ENCODE data around the gene ZNF821.
"Not testable (repeated sequence)": the region's sequence is repeated elsewhere in the genome, so short reads cannot be mapped to it uniquely, and the experiment has no call there.

ZNF821 gene, protein sequence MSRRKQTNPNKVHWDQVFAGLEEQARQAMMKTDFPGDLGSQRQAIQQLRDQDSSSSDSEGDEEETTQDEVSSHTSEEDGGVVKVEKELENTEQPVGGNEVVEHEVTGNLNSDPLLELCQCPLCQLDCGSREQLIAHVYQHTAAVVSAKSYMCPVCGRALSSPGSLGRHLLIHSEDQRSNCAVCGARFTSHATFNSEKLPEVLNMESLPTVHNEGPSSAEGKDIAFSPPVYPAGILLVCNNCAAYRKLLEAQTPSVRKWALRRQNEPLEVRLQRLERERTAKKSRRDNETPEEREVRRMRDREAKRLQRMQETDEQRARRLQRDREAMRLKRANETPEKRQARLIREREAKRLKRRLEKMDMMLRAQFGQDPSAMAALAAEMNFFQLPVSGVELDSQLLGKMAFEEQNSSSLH

DNA sequence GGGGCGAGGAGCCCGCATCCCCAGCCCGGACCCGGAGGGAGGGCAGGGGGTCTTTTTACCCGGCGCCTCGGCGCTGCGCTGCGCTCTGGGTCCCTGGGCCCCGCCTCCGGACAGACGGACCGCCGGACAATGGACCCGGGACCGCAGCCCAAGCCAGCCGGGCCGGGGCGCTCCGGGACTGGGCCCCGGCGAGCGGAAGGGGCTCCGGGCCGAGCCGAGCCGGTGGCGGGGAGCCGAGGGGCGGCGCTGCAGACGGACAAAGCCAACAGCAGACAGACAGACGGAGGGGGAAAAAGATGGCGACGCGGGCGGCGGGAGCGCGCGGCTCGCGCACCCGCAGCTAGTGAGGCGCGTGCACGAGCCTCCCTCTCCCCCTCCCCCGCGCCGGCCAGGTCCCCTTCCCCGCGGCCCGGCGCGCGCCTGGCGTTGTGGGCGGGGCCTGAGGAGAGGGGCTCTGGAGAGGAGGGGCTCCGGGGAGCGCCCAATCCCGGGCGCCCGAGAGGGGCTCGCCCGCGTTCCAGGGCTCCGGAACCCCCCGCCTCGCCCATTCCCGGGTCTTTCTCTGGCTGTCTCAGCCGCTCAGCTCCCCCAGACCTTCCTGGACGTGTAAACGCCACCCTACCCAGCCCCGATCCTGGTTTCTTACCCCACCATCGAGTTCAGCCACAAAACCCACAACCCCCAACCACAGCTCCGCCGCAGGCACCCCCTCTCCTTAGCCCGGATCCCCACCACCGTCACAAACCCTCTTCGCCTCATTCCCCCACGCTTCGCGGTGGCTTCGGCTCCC, at the start of gene ZNF821:
TSS of gene ZNF821 (minus strand) at position 334 of the 790 bp plus-strand sequence. CDS start 4,236 bp downstream, outside the sequence.
- peak; percentile 76 for DNase-seq

DNA sequence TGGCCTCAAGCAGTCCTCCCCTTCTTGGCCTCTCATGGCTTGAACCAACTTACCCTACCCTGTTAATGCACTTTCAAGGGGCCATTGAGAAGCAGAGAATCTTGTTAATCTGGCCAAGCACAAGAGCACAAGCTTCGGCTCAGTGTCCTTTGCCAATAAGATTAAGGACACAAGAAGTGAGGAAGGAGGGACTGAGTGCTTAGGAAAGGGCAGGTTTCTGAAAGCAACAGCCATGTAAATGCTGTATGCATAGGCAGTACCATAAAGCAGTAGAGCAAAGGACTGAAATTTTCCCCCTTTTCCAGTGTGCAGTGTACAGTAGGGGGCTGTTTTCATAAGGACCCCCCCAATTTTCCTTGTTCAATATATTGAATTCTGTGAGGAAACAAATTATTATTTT, 49.0 kb upstream of the ZNF821 start:
- DNase-seq: no peak

DNA sequence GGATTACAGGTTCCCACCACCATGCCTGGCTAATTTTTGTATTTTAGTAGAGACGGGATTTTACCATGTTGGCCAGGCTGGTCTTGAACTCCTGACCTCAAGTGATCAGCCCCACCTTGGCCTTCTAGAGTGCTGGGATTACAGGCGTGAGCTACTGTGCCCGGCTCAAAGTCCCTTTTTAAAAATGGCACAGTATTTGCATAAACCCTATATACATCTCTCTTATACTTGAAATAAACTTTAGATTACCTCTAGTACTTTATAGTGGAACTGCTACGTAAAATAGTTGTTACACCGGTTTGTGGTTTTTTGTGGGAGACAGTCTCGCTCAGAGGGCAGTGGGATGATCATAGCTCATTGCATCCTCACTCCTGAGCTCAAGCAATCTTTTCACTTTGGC, 47.6 kb upstream of the ZNF821 start:
- DNase-seq: no peak

DNA sequence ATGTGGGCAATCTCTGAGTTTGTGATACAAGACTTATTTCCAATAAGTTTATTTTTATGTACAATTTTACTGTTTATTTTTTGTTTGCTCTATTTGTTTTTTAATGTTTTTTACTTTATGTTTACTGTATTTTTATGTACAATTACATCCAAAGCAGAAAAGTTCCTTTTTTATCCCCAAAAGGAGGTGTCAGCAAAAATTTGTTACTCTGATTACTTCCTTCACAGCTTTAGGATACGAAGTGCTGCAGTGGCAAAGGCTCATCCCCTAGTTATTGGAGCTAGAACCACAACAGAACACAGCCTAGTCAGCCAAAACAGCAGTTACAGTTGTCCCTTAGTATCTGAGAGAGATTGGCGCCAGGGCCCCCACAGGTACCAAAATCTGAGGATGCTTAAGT, 47.0 kb upstream of the ZNF821 start:
- DNase-seq: no peak

DNA sequence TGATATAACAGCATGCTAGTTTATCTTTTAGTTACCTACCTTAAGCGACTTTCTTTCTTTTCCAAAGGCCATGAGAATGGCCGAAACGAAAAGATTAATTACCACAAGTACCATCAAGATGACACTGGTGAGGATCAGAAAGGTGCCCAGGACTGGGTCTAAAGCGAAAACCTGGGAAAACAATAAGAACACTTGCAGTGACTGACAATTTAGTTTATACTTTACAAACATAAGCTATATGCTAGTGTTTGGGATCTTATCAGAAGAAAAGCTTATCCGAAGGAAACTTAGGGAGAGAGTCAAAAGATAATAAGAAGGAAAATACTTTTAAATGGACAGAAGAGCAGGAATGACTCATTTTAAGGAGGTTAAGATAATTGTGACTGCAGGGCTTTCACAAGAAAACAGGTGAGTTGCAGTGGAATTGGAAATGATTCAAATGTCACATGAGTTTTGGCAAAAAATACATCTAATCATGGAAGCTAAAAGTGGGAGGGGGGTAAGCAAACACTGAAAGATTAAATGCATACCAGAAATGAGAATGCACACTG, 46.1 kb upstream of the ZNF821 start:
- DNase-seq: no peak

DNA sequence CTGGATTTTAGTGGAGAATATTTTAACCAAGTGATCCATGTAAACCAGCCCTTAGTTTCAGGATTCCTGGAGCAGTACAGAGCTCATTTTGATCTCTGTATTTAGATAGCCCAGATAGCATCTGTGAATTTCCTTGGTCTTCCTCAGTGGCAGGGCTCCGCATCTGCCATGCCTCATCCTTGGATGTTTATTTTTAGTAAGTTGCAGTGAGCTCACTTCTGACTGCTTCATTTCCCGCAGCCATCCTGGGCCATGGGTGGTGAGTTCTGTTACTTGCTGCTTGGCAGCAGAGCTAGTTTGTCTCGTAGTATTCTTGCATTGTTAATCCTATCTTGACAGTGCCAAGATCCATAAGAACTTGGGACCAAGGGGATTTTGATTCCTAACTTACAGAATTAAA, 45.1 kb upstream of the ZNF821 start:
- DNase-seq: no peak

DNA sequence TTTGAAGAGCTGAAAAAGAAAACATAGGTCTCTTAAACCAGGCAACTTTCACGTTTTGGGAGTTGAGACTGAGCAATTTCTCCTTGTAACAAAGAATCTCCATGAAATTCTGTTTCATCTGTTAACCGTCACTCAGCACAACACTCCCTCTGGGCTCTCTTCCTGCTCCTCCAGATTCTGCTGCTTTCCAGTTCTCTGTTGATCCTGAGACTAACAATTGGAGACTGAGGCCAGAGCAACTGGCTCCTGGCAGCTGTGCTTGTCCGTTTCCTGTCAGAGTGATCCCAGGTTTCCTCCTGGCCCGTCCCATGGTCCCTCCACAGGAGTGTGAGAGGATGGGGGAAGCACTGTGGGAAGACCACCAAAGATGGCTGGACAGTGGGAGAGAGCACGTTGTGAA, 43.8 kb upstream of the ZNF821 start:
- DNase-seq: no peak

DNA sequence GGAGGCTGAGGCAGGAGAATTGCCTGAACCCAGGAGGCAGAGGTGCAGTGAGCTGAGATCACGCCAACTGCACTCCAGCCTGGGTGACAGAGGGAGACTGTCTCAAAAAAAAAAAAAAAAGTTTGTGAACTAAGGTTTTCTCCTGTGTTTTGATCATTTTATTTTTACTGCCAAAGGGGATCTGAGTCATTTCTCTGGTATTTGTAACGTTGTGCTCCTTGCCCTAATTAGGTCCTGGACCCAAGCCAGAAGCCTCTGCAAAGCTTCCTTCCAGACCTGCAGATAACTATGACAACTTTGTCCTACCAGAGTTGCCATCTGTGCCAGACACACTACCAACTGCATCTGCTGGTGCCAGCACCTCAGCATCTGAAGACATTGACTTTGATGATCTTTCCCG, 43.4 kb upstream of the ZNF821 start:
- peak; percentile 42 for DNase-seq

DNA sequence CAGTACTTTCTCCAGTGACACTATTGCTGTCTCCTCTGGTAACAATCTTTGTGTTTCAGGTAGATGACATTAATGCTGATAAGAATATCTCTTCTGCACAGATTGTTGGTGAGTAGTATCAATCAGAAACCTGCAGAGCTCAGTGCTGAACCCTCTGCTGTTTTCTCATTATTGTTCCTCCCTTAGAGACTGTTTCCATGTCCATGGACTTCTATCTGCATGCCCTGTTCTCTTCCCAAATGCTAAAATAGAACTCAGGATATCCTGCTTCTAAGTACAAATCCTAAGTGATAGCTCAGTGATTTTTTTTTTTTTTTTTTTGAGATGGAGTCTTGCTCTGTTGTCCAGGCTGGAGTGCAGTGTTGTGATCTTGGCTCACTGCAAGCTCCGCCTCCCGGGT, 40.7 kb upstream of the ZNF821 start:
- DNase-seq: no peak

DNA sequence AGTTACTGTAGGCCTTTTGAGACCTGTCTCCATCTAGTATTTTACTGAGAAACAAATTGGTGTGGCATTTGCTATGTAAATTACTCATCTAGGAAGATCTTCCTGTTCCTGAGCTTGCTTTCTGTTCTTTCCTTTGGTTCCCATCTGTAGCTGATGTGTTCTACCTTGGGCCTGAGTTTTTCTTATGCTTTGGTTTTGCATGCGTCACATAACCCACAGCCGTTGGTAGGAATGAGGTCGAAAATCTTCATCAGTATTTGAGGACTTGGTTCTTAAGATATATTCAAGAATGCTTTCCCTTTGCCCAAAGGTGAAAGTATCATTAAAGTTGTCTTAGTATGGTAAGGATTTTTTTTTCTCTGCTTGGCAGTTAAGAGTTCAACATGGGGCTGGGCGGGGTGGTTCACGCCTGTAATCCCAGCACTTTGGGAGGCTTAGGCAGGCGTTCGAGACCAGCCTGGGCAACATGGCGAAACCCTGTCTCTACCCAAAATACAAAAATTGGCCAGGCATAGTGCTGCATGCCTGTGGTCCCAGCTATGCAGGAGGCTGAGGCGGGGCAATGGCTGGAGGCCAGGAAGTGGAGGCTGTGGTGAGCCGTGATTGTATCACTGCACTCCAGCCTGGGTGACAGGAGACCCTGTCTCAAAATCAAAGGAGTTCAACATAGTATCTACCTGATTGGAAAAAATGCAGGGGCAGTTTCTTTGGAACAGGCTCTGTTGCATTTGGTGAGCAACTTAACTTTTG, 40.1 kb upstream of the ZNF821 start:
- DNase-seq: no peak

DNA sequence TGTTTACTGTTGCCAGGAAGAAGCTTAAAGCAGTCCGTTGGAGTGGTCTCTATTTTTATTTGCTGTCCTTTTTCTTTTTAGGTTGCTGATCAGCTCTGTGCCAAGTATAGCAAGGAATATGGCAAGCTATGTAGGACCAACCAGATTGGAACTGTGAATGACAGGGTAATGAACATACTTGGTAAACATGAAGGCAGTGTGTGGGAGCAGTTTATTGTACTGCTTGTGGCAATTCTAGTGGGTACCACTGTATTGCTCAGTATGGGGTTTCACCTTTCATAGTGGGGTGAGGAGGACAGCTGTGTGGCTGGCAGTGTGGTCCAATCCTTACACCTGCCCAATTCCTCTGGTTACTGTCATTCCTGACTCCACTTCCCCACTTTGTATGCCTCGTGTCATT, 36.7 kb upstream of the ZNF821 start:
- no peak for DNase-seq

DNA sequence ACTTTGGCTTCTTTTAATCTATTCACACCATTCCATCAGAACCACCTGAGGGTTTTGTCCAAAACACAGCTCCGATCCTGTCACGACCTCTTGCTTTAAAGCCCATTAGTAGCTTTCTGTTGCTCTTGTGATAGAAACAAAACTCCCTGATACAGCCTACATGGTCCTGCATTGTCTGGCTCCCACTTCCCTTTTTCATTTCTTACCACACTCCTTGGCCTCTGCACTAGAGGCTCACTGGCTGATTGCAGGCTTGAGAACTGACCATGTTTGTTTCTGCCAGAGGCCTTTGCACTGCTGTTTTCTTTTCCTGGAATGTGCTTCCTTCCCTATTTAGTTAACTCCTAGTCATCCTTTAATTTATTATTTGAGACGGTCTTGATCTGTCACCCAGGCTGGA, 35.1 kb upstream of the ZNF821 start:
- DNase-seq: no peak

DNA sequence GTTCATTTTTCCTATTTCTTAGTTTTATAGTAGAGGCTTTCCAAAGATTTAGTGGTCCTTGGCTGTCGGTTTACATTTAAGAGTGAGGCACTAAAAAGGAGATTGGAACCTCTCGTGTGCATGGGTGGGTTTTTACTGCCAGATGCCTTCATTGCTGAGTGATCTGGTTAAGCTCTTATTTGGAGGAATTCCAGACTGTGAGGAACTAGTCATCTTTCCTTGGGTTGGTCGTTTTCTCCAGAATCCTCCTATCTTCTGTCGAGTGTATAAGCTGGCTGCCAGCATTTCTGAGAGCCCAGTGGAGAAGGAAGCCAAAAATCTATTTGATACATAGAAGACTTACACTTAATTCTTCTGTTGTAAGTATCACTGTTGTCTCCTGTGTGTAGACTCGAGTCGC, 33.9 kb upstream of the ZNF821 start:
- no peak for DNase-seq

DNA sequence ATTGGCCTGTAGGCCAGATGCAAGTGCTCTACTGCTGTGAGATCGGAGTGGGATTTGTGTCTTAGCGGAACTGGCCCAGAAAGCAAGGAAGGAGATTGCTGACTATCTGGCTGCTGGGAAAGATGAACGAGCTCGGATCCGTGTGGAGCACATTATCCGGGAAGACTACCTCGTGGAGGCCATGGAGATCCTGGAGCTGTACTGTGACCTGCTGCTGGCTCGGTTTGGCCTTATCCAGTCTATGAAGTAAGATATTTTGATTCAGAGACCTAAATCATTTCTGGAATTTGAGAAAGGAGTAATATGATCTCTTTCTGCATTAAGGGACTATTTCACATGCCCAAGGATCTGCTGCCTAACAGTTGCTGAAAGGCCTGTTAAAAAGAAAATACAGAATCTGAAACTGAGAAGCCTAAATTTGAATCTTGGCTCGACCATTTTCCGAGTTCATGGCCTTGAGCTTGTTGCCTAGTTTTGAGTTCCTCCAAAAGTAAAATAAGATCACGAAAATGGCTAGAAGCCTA, 32.5 kb upstream of the ZNF821 start:
- DNase-seq: no peak

DNA sequence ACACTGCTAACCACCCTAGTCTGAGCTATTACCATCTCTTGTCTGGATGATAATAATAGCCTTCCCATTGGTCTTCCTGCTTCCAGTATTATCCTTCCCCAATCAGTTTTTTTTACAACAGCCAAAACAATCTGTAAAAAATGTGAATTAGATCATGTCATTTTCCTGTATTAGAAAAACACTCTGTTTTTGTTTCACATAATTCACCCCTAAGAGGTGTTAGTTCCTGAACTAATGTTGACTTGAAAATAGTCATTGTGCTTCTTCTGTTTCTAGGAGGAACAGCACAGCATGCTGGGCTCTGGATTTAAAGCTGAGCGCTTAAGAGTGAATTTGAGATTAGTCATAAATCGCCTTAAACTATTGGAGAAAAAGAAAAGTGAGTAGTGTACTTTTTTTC, 31.4 kb upstream of the ZNF821 start:
- DNase-seq: no peak

DNA sequence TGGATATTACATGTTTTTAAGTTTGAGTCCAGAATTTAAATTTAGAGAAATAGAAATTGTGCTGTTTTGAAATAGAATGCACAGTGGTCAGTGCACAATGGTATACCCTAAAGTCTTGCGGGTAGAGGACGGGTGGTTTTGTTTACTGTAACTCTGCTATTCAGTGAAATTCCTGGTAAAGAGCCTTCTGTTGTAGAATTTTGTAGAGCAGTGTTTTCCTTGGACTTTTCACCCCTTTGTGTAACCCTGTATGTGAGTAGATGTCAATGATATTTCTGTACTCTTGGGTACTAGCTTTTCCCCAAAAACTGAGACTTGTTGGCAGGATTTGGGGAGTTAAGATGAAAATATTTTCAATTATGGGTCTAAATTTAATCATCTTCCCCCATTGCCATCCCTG, 30.8 kb upstream of the ZNF821 start:
- no peak for DNase-seq

DNA sequence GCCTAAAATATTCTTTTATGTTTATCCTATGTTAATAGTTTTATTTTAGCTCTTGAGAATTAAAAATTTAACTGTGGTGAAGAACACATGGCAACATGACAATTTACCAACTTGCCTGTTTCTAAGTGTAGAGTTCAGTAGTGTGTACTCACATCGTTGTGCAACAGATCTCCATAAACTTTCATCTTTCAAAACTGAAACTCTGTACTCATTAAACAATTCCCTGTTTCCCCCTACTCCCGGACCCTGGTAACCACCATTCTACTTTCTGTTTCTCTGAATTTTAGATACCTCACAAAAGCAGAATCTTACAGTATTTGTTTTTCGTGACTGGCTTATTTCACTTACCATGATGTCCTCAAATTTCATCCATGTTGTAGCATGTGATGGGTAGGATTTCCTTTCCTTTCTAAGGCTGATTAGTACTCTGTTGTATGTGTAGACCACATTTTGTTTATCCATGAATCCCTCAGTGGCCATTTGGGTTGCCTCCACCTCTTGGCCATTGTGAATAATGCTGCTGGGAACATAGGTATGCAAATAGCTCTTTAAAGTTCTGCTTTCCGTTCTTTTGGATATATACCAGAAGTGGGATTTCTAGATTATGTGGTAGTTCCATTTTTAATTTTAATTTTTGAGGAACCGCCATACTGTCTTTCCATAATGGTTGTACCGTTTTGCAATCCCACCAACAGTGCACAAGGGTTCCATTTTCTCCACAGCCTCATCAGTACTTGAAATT, 28.7 kb upstream of the ZNF821 start:
- DNase-seq: no peak

DNA sequence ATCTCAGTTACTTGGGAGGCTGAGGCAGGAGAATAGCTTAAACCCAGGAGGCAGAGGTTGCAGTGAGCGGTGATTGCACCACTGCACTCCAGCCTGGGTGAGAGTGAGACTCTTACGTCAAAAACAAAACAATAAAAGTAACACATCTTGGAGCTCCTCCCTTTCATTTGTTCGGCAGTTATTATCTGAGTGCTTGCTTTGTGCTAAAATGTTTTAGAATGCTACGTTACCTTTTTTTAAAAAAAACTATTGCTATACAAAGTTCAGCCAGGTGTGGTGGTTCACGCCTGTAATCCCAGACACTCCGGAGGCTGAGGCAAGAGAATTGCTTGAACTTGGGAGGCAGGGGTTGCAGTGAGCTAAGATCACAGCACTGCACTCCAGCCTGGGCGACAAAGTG, 27.1 kb upstream of the ZNF821 start:
- DNase-seq: no peak

DNA sequence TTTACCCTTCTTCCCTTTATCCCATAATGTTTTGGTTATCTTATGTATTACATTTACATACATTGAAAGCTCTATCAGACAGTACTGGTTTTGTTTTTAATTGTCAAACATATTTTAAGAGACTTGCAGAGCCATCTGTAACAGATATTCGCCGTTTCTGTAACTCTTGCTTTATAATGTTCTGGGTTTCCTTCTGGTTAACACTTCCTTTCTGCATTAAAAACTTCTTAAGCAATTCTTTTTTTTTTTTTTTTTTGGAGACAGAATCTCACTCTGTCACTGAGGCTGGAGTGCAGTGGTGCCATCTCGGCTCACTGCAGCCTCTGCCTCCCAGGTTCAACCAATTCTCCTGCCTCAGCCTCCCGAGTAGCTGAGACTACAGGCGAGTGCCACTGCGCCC, 21.8 kb upstream of the ZNF821 start:
- DNase-seq: not testable (repeated sequence)

DNA sequence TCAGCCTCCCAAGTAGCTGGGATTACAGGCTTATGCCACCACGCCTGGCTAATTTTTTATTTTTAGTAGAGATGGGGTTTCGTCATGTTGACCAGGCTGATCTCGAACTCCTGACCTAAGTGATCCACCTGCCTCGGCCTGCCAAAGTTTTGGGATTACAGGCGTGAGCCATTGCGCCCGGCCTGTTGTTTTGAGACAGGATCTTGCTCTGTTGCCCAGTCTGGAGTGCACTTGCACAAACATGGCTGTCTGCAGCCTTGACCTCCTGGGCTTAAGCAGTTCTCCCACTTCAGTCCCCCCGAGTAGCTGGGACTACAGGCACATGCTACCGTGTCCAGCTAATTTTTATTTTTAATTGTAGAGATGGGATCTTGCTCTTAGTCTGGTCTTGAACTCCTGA, 20.3 kb upstream of the ZNF821 start:
- DNase-seq: no peak

DNA sequence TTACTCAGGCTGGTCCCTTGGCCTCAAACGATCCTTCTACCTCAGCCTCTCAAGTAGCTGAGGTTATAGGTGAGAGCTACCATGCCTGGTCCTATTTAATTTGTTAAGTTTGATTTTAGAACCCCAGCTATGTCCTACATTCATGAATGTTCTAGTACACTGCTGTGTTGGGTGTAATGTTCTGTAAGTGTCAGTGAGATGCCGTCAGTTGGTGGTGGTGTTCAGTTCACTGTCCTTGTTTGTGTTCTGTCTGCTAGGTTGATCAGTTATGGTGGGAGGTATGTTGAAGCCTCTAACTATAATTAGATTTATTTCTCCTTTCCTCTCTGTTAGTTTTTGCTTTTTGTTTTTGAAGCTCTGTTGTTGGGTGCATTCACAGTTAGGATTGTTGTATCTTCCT, 19.6 kb upstream of the ZNF821 start:
- DNase-seq: no peak

DNA sequence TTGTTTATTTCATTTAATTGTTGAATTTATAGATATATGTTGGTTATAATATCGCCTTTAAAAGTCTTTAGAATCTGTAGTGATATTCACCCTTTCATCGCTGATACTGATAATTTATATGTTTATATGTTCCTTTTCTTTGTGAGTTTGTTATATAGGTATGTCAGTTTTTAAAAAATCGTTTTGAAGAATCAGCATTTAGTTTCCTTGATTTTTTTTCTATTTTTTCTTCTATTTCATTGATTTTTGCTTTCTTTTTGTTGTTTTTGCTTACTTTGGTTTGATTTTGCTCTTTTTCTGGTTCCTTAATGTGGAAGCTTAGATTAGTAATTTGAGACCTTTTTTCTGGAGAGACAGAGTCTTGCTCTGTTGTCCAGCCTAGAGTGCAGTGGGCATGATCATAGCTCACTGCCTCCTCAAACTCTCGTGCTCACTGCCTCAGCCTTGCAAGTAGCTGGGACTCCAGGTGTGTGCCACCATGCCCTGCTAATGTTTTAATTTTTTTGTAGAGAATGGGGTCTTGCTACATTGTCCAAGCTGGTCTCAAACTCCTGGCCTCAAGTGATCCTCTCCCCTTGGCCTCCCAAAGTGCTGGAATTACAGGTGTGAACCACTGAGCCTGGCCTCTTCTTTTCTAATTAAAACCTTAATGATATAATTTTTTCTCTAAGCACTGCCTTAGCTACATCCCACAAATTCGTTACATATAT, 18.8 kb upstream of the ZNF821 start:
- no peak for DNase-seq

All from CD4-positive, alpha-beta T cell treated with Interleukin-17A for 4 hours (primary cell).